Neuronal stem cell (in vitro differentiated cells): ENCODE measurements around the gene RYR2.

Source experiments
- DNase-seq: peaks from one replicate; pipeline ENCODE4 v3.0.0-alpha.2; 2013; ENCODE audit warnings: low spot score
- H2AFZ ChIP-seq: one replicate; pipeline ENCODE4 v1.6.1; 2013; ENCODE audit warnings: mild to moderate bottlenecking, low read length, inconsistent platforms
- H2AK5ac ChIP-seq: 2 replicates; pipeline ENCODE4 v1.6.1; 2013; ENCODE audit warnings: low read depth, mild to moderate bottlenecking, inconsistent platforms, low read length, moderate library complexity, mixed read lengths
- H2BK120ac ChIP-seq: 2 replicates; pipeline ENCODE4 v1.6.1; 2013; ENCODE audit warnings: low read depth, mild to moderate bottlenecking, inconsistent platforms, low read length, moderate library complexity, mixed read lengths
- H2BK12ac ChIP-seq: one replicate; pipeline ENCODE4 v1.6.1; 2013; ENCODE audit warnings: low read length, inconsistent platforms
- H2BK15ac ChIP-seq: 2 replicates; pipeline ENCODE4 v1.6.1; 2013; ENCODE audit warnings: mild to moderate bottlenecking, low read length, inconsistent platforms, mixed read lengths
- H2BK5ac ChIP-seq: one replicate; pipeline ENCODE4 v1.6.1; 2013; ENCODE audit warnings: inconsistent platforms, mild to moderate bottlenecking, low read length, moderate library complexity
- H3K14ac ChIP-seq: one replicate; pipeline ENCODE4 v1.6.1; 2013; ENCODE audit warnings: low read length, inconsistent platforms
- H3K18ac ChIP-seq: 2 replicates; pipeline ENCODE4 v1.6.1; 2013; ENCODE audit warnings: low read length, inconsistent platforms
- H3K23ac ChIP-seq: 2 replicates; pipeline ENCODE4 v1.6.1; 2013; ENCODE audit warnings: low read depth, mild to moderate bottlenecking, mixed read lengths, low read length, inconsistent platforms; ENCODE audit not compliant: poor library complexity
- H3K27ac ChIP-seq: replicated peaks from 3 replicates; pipeline ENCODE4 v1.5.1; 2013; ENCODE audit warnings: low read length, inconsistent platforms
- H3K27me3 ChIP-seq, 3 experiments: 2 replicates each; pipeline ENCODE4 v1.6.1; 2013; ENCODE audit warnings: low read length in 3 of 3, mild to moderate bottlenecking in 2 of 3, inconsistent platforms in 1 of 3, low read depth in 1 of 3, mixed read lengths in 1 of 3, moderate library complexity in 1 of 3; ENCODE audit not compliant: control insufficient read depth in 3 of 3, insufficient read depth in 3 of 3
- H3K36me3 ChIP-seq, 2 donors: replicated peaks in 1 of 2; 2 replicates each; pipeline ENCODE4 v1.6.1; 2013; ENCODE audit warnings: low read length in 2 of 2; ENCODE audit not compliant: control insufficient read depth in 2 of 2, insufficient read depth in 2 of 2
- H3K4ac ChIP-seq: 2 replicates; pipeline ENCODE4 v1.6.1; 2013; ENCODE audit warnings: inconsistent platforms, mild to moderate bottlenecking, low read length, moderate library complexity
- H3K4me1 ChIP-seq, 2 donors: 1 replicate in 1 of 2; 2 replicates in 1 of 2; pipeline ENCODE4 v1.6.1; 2013; ENCODE audit warnings: low read length in 2 of 2, low read depth in 1 of 2; ENCODE audit not compliant: control insufficient read depth in 2 of 2, insufficient read depth in 1 of 2
- H3K4me2 ChIP-seq: one replicate; pipeline ENCODE4 v1.6.1; 2013; ENCODE audit warnings: mild to moderate bottlenecking, low read length, inconsistent platforms; ENCODE audit not compliant: insufficient read depth, poor library complexity, severe bottlenecking
- H3K4me3 ChIP-seq, 2 donors: 2 replicates each; pipeline ENCODE4 v1.5.1; 2013; ENCODE audit warnings: low read length in 2 of 2, mild to moderate bottlenecking in 2 of 2, inconsistent platforms in 1 of 2, moderate library complexity in 1 of 2
- H3K79me1 ChIP-seq: one replicate; pipeline ENCODE4 v1.6.1; 2013; ENCODE audit warnings: low read depth, mild to moderate bottlenecking, inconsistent platforms, low read length, moderate library complexity
- H3K9ac ChIP-seq: one replicate; pipeline ENCODE4 v1.6.1; 2013; ENCODE audit warnings: mild to moderate bottlenecking, low read depth, low read length, inconsistent platforms; ENCODE audit not compliant: poor library complexity
- H3K9me3 ChIP-seq, 2 donors: replicated peaks in 1 of 2; 2 replicates each; pipeline versions ENCODE3 to v1.6.1; 2013; ENCODE audit warnings: low read length in 2 of 2, mild to moderate bottlenecking in 2 of 2, inconsistent platforms in 1 of 2, low read depth in 1 of 2, mixed read lengths in 1 of 2, moderate library complexity in 1 of 2; ENCODE audit not compliant: control insufficient read depth in 2 of 2, insufficient read depth in 1 of 2
- H4K8ac ChIP-seq: one replicate; pipeline ENCODE4 v1.6.1; 2013; ENCODE audit warnings: low read depth, mild to moderate bottlenecking, inconsistent platforms, low read length, moderate library complexity
- H4K91ac ChIP-seq: one replicate; pipeline ENCODE4 v1.6.1; 2013; ENCODE audit warnings: low read length, low read depth, mild to moderate bottlenecking, inconsistent platforms; ENCODE audit not compliant: poor library complexity
- WGBS, 2 donors: extraction: QIAGEN DNeasy Blood & Tissue Kit; methylation state at CpG; one replicate each; pipeline ENCODE4 v1.1.7; 2013; ENCODE audit warnings: missing lambda C conversion rate in 2 of 2, mixed read lengths in 1 of 2; ENCODE audit not compliant: insufficient read length in 2 of 2, insufficient replicate concordance in 1 of 2; ENCODE audit errors: extremely low coverage in 2 of 2; 5-methylcytosine and 5-hydroxymethylcytosine counted together

The RYR2 gene

GRCh38 chr1:237133921-237134320, 91.9 kb downstream of the RYR2 start:
- H2AK5ac ChIP-seq: no peak overlapping the region
- H2AFZ ChIP-seq: no peak overlapping the region
- H3K36me3 ChIP-seq: no peaks in the 10 kb centered on the region
- H3K4me2 ChIP-seq: no peak overlapping the region
- H3K27ac ChIP-seq: no peak overlapping the region
- H3K4ac ChIP-seq: no peak overlapping the region
- no peaks in the 10 kb centered on the region for H3K4me1 ChIP-seq
- H2BK120ac ChIP-seq: no peak overlapping the region
- no peak overlapping the region for H2BK15ac ChIP-seq
- no peak for DNase-seq
- no peak overlapping the region for H3K4me3 ChIP-seq
- H2BK5ac ChIP-seq: no peak overlapping the region
- H3K79me1 ChIP-seq: no peaks in the 10 kb centered on the region
- H3K23ac ChIP-seq: no peak overlapping the region
- no CpG with 5 or more reads among the region's 3 CpGs for WGBS, 2 donors
- H3K18ac ChIP-seq: no peak overlapping the region
- no peak overlapping the region for H4K91ac ChIP-seq
- peaks cover 0 to 8% of the 10 kb centered on the region in 2 donors for H3K9me3 ChIP-seq
- H3K9ac ChIP-seq: no peak overlapping the region
- H2BK12ac ChIP-seq: no peak overlapping the region
- no peak overlapping the region for H4K8ac ChIP-seq
- H3K27me3 ChIP-seq: no peaks in the 10 kb centered on the region
- H3K14ac ChIP-seq: no peak overlapping the region

DNA sequence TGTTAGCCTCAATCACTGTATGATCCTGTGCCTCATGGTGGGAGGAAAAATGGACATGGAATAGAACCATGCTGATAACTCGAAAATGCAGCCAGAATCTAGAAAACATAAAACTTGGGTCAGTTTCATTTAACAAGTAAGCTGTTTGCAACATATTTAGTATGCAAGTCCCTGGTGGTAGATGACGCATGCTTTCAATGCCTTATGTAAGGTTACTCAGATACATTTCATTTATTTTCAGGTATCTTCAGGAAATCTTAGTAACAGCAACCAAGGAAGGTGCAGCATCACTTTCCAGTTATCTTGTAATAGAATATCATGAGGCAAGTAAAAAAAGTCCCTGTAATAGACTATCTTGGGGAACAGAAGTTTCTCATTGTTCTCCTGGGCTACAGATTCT, 92.9 kb downstream of the RYR2 start:
- H2BK15ac ChIP-seq: no peak overlapping the region
- no CpG with 5 or more reads among the region's 2 CpGs for WGBS, 2 donors
- H3K36me3 ChIP-seq: no peaks in the 10 kb centered on the region
- no peak overlapping the region for H3K4ac ChIP-seq
- no peak overlapping the region for H3K4me2 ChIP-seq
- no peak for DNase-seq
- H3K4me3 ChIP-seq: no peak overlapping the region
- no peak overlapping the region for H3K18ac ChIP-seq
- H4K91ac ChIP-seq: no peak overlapping the region
- peaks cover 0 to 8% of the 10 kb centered on the region in 2 donors for H3K9me3 ChIP-seq
- no peak overlapping the region for H3K9ac ChIP-seq
- H3K4me1 ChIP-seq: no peaks in the 10 kb centered on the region
- H3K14ac ChIP-seq: no peak overlapping the region
- H3K27me3 ChIP-seq: no peaks in the 10 kb centered on the region
- H2BK120ac ChIP-seq: no peak overlapping the region
- no peak overlapping the region for H3K27ac ChIP-seq
- no peak overlapping the region for H2AFZ ChIP-seq
- no peak overlapping the region for H2BK5ac ChIP-seq
- no peak overlapping the region for H3K23ac ChIP-seq
- no peak overlapping the region for H2BK12ac ChIP-seq
- no peak overlapping the region for H2AK5ac ChIP-seq
- H3K79me1 ChIP-seq: no peaks in the 10 kb centered on the region
- no peak overlapping the region for H4K8ac ChIP-seq

DNA sequence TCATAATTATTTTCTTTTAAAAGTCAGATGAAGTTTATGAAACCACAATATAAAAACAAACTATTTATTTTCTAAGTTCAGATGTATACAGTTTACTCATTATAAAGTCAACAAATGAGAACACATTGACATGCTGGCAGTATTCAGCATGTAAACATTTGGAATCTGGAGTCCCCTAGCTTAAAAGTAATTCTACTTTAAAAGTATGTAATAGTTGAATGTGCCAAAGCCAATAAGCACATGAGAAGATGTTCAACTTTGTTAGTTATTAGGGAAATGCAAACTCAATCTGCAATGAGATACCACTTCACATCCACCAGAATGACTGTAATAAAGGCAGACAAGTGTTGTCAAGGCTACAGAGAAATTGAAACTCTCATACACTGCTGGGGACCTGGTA, 96.6 kb downstream of the RYR2 start:
- H2AFZ ChIP-seq: no peak overlapping the region
- no peak overlapping the region for H2BK120ac ChIP-seq
- no peak overlapping the region for H2AK5ac ChIP-seq
- H3K27me3 ChIP-seq: no peaks in the 10 kb centered on the region
- H4K91ac ChIP-seq: no peak overlapping the region
- H3K18ac ChIP-seq: no peak overlapping the region
- no peak overlapping the region for H3K9ac ChIP-seq
- no peaks in the 10 kb centered on the region for H3K79me1 ChIP-seq
- H3K4ac ChIP-seq: no peak overlapping the region
- no peak overlapping the region for H4K8ac ChIP-seq
- H3K4me2 ChIP-seq: no peak overlapping the region
- H3K9me3 ChIP-seq: no peaks in the 10 kb centered on the region
- no peak overlapping the region for H3K27ac ChIP-seq
- H2BK5ac ChIP-seq: no peak overlapping the region
- no peak for DNase-seq
- H2BK12ac ChIP-seq: no peak overlapping the region
- H3K23ac ChIP-seq: no peak overlapping the region
- no peak overlapping the region for H3K14ac ChIP-seq
- H3K36me3 ChIP-seq: no peaks in the 10 kb centered on the region
- no peaks in the 10 kb centered on the region for H3K4me1 ChIP-seq
- no peak overlapping the region for H2BK15ac ChIP-seq
- no peak overlapping the region for H3K4me3 ChIP-seq

DNA sequence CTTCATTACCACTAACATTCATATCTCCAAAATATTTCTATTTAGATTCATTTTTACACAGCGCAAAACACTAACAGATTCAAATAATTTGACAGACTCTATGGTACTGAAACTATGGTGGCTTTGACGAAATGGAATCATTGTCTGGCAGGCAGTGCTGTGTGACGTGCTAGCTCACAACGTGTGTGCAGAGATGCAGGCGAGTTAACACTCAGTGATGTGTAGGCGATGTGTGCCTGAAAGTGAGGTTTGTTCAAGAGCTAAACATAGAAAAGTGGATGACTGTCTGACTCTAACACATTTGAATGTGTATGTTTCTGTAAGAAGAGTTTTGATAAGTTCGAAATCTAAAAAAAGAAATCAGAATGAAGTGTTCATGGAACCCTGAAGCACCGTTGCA, 97.7 kb downstream of the RYR2 start:
- no peak overlapping the region for H3K23ac ChIP-seq
- H3K27ac ChIP-seq: no peak overlapping the region
- 100% methylated on average over 1 of the region's 8 CpGs; no CpG with 5 or more reads in 1 of the 2 donors for WGBS, 2 donors
- no peak overlapping the region for H3K4me3 ChIP-seq
- H4K8ac ChIP-seq: no peak overlapping the region
- no peak overlapping the region for H3K14ac ChIP-seq
- no peak overlapping the region for H2AFZ ChIP-seq
- no peak overlapping the region for H3K4ac ChIP-seq
- no peak overlapping the region for H2BK15ac ChIP-seq
- no peak overlapping the region for H3K4me2 ChIP-seq
- H2AK5ac ChIP-seq: no peak overlapping the region
- H3K9me3 ChIP-seq: no peaks in the 10 kb centered on the region
- no peak for DNase-seq
- no peak overlapping the region for H4K91ac ChIP-seq
- H2BK5ac ChIP-seq: no peak overlapping the region
- H3K9ac ChIP-seq: no peak overlapping the region
- no peaks in the 10 kb centered on the region for H3K4me1 ChIP-seq
- H3K18ac ChIP-seq: no peak overlapping the region
- H3K27me3 ChIP-seq: no peaks in the 10 kb centered on the region
- H2BK12ac ChIP-seq: no peak overlapping the region
- H2BK120ac ChIP-seq: no peak overlapping the region
- no peaks in the 10 kb centered on the region for H3K79me1 ChIP-seq
- H3K36me3 ChIP-seq: no peaks in the 10 kb centered on the region
